WTC11 (cell line): ENCODE results near the gene MUCL1. TPM values are rescaled to one million over a fixed set of nuclear protein-coding genes. Genes with fewer than 3 reads are reported as not detected.

Experiments
- ATAC-seq: fragments of 200-7000 bp; cut with Tn5 transposase; 2 replicates; pipeline ENCODE4 v1.10.0; 2021; ENCODE audit warnings: mild to moderate bottlenecking, moderate library complexity
- CTCF ChIA-PET: fragments of 300-600 bp; sonication (Branson Sonifier 250); formaldehyde crosslinking; loops from one replicate; lab custom pipeline; 2021; ENCODE audit warnings: antibody characterized with exemption; lab: Charles Lee
- POLR2A ChIA-PET: fragments of 350-600 bp; sonication (Branson Sonifier 250); formaldehyde crosslinking; loops from one replicate; lab custom pipeline; 2021; ENCODE audit warnings: antibody characterized with exemption; lab: Charles Lee
- DNase-seq: peaks from one replicate; pipeline ENCODE4 v3.0.0; 2021; ENCODE audit warnings: low spot score
- H3K27ac Mint-ChIP-seq: 2 replicates; pipeline ENCODE4 v1.8.0; 2021; ENCODE audit warnings: mixed read lengths
- H3K27me3 Mint-ChIP-seq: 2 replicates; pipeline ENCODE4 v1.8.0; 2021; ENCODE audit warnings: low read depth, mild to moderate bottlenecking, moderate library complexity, mixed read lengths
- H3K36me3 Mint-ChIP-seq: 2 replicates; pipeline ENCODE4 v1.8.0; 2021; ENCODE audit warnings: mixed read lengths
- H3K4me1 Mint-ChIP-seq: 2 replicates; pipeline ENCODE4 v1.8.0; 2022; ENCODE audit warnings: mixed read lengths
- H3K4me3 Mint-ChIP-seq: 2 replicates; pipeline ENCODE4 v1.8.0; 2021; ENCODE audit warnings: mild to moderate bottlenecking, moderate library complexity, mixed read lengths
- H3K9me3 Mint-ChIP-seq: 2 replicates; pipeline ENCODE4 v1.8.0; 2021; ENCODE audit warnings: mixed read lengths
- ARID4B ChIP-seq: sonication (generic); formaldehyde crosslinking; IDR thresholded peaks from 2 replicates; pipeline ENCODE4 v1.8.0; 2023; ENCODE audit warnings: missing genetic modification reagents, mild to moderate bottlenecking, borderline replicate concordance
- CDX4 ChIP-seq: fragments of 250-450 bp; sonication (Bioruptor Pico); IDR thresholded peaks from 2 replicates; pipeline ENCODE4 v1.9.0; 2021; ENCODE audit warnings: moderate library complexity, mild to moderate bottlenecking, inconsistent platforms, borderline replicate concordance
- E2F5 ChIP-seq: sonication (generic); formaldehyde crosslinking; IDR thresholded peaks from 2 replicates; pipeline ENCODE4 v1.8.1; 2022; ENCODE audit warnings: mild to moderate bottlenecking, moderate library complexity, missing genetic modification reagents
- ELF4 ChIP-seq: sonication (generic); formaldehyde crosslinking; IDR thresholded peaks from 2 replicates; pipeline ENCODE4 v1.8.1; 2022; ENCODE audit warnings: low read depth, mild to moderate bottlenecking, moderate library complexity, missing genetic modification reagents
- FOXJ3 ChIP-seq: sonication (generic); formaldehyde crosslinking; IDR thresholded peaks from 2 replicates; pipeline ENCODE4 v1.9.0; 2021; ENCODE audit warnings: missing genetic modification reagents, mild to moderate bottlenecking, borderline replicate concordance
- FOXK1 ChIP-seq: sonication (generic); formaldehyde crosslinking; IDR thresholded peaks from 2 replicates; pipeline ENCODE4 v1.8.0; 2022; ENCODE audit warnings: mild to moderate bottlenecking, moderate library complexity, missing genetic modification reagents
- GTF2I ChIP-seq: fragments of 250-450 bp; sonication (Bioruptor Pico); conservative IDR thresholded peaks from 2 replicates; pipeline ENCODE4 v1.4.0; 2021; ENCODE audit warnings: mild to moderate bottlenecking
- NFATC4 ChIP-seq: fragments of 250-450 bp; sonication (Bioruptor Pico); IDR thresholded peaks from 2 replicates; pipeline ENCODE4 v1.9.0; 2021; ENCODE audit warnings: mild to moderate bottlenecking
- NR1H2 ChIP-seq: sonication (generic); formaldehyde crosslinking; IDR thresholded peaks from 2 replicates; pipeline ENCODE4 v1.9.0; 2021; ENCODE audit warnings: mild to moderate bottlenecking, moderate library complexity, missing genetic modification reagents
- OVOL2 ChIP-seq: fragments of 250-450 bp; sonication (Bioruptor Pico); IDR thresholded peaks from 2 replicates; pipeline ENCODE4 v1.9.0; 2021; ENCODE audit warnings: mild to moderate bottlenecking, borderline replicate concordance
- RORB ChIP-seq: fragments of 250-450 bp; sonication (Bioruptor Pico); IDR thresholded peaks from 2 replicates; pipeline ENCODE4 v1.9.0; 2021; ENCODE audit warnings: mild to moderate bottlenecking
- SMAD3 ChIP-seq: sonication (generic); formaldehyde crosslinking; IDR thresholded peaks from 2 replicates; pipeline ENCODE4 v1.8.0; 2022; ENCODE audit warnings: missing genetic modification reagents, mild to moderate bottlenecking, borderline replicate concordance
- SP1 ChIP-seq: sonication (generic); formaldehyde crosslinking; conservative IDR thresholded peaks from 2 replicates; pipeline ENCODE4 v1.8.1; 2022; ENCODE audit warnings: missing genetic modification reagents
- USF1 ChIP-seq: sonication (generic); formaldehyde crosslinking; IDR thresholded peaks from 2 replicates; pipeline ENCODE4 v1.8.0; 2022; ENCODE audit warnings: mild to moderate bottlenecking, missing genetic modification reagents
- ZMAT4 ChIP-seq: fragments of 250-450 bp; sonication (Bioruptor Pico); IDR thresholded peaks from 2 replicates; pipeline ENCODE4 v1.9.0; 2021; ENCODE audit warnings: mild to moderate bottlenecking
- ZNF317 ChIP-seq: sonication (generic); formaldehyde crosslinking; IDR thresholded peaks from 2 replicates; pipeline ENCODE4 v1.8.1; 2023; ENCODE audit warnings: low read depth, mild to moderate bottlenecking, moderate library complexity, missing genetic modification reagents, borderline replicate concordance
- ZNF423 ChIP-seq: fragments of 250-450 bp; sonication (Bioruptor Pico); IDR thresholded peaks from 2 replicates; pipeline ENCODE4 v2.1.2; 2022; ENCODE audit warnings: mild to moderate bottlenecking, moderate library complexity
- ZNF425 ChIP-seq: fragments of 250-450 bp; sonication (Bioruptor Pico); conservative IDR thresholded peaks from 2 replicates; pipeline ENCODE4 v1.9.0; 2021; ENCODE audit warnings: mild to moderate bottlenecking
- total RNA-seq: library from RNA; stranded (reverse); gene quantifications from 3 replicates; pipeline ENCODE4 v1.2.3, GENCODE V29; 2021

Gene MUCL1
- total RNA-seq, 1 experiment from 2014 or later, result not detected

GRCh38 chr12:54863948-54864618 is 9.8 kb downstream of the MUCL1 start (continued):
- TF ChIP-seq ZNF425 (CRISPR knock-in tag), result no peak
- TF ChIP-seq RORB, result no peak
- TF ChIP-seq SP1 (CRISPR knock-in tag), result no peak
- TF ChIP-seq, all 79 proteins: peak for 0

- no peak for TF ChIP-seq FOXJ3 (CRISPR knock-in tag)
- no peak for DNase-seq
- ATAC-seq, result no peak
- ChIA-PET POLR2A (no interaction called here), CTCF (interaction anchor here (0.6 kb wide), 1 partner anchor 187 kb away, joined by 3 read pairs; no protein-coding TSS in a partner anchor)
- Mint-ChIP-seq H3K27ac (no peak overlapping the region), H3K36me3 (no peaks in the 10 kb centered on the region), H3K4me3 (no peak overlapping the region), H3K27me3 (peaks cover 12% of the 10 kb centered on the region), H3K9me3 (peaks cover 8% of the 10 kb centered on the region), H3K4me1 (peaks cover 25% of the 10 kb centered on the region)
Observed at GRCh38 chr12:54865683-54866324, 11.5 kb downstream of the MUCL1 start.

- ChIA-PET POLR2A (no interaction called here), CTCF (no interaction called here)
- ATAC-seq (no peak), DNase-seq (no peak)
- no peaks in the 10 kb centered on the region for H3K36me3 Mint-ChIP-seq
- H3K9me3 Mint-ChIP-seq, result no peaks in the 10 kb centered on the region
- TF ChIP-seq OVOL2 (CRISPR knock-in tag) (no peak), NR1H2 (CRISPR knock-in tag) (no peak), E2F5 (CRISPR knock-in tag) (no peak), CDX4 (no peak), NFATC4 (CRISPR knock-in tag) (no peak), ZMAT4 (CRISPR knock-in tag) (no peak), USF1 (no peak), ELF4 (CRISPR knock-in tag) (no peak)
- peaks cover 19% of the 10 kb centered on the region for H3K4me1 Mint-ChIP-seq
- H3K27ac Mint-ChIP-seq, result no peak overlapping the region
- H3K4me3 Mint-ChIP-seq, result no peak overlapping the region
- no peaks in the 10 kb centered on the region; the same call in 1 of the 2 replicates for H3K27me3 Mint-ChIP-seq
Observed at GRCh38 chr12:54868690-54869089, 14.4 kb downstream of the MUCL1 start.

GRCh38 chr12:54870048-54870447 is 15.7 kb downstream of the MUCL1 start:
- Mint-ChIP-seq H3K9me3 (peaks cover 4% of the 10 kb centered on the region; the same call in 1 of the 2 replicates), H3K27me3 (no peaks in the 10 kb centered on the region; the same call in 1 of the 2 replicates), H3K27ac (no peak overlapping the region), H3K4me1 (peaks cover 6% of the 10 kb centered on the region), H3K4me3 (no peak overlapping the region), H3K36me3 (no peaks in the 10 kb centered on the region)
- DNase-seq (no peak), ATAC-seq (no peak)
- ChIA-PET POLR2A (no interaction called here), CTCF (no interaction called here)
- TF ChIP-seq GTF2I (CRISPR knock-in tag), result no peak
- no peak for TF ChIP-seq FOXK1 (CRISPR knock-in tag)
- TF ChIP-seq SMAD3 (CRISPR knock-in tag), result no peak
- TF ChIP-seq ZNF317, result no peak
- TF ChIP-seq ZNF423, result no peak
- no peak for TF ChIP-seq ARID4B
